ENCODE measurements around the gene NR4A3.
"Not testable (repeated sequence)": the region's sequence is repeated elsewhere in the genome, so short reads cannot be mapped to it uniquely, and the experiment has no call there.

Gene NR4A3

DNA sequence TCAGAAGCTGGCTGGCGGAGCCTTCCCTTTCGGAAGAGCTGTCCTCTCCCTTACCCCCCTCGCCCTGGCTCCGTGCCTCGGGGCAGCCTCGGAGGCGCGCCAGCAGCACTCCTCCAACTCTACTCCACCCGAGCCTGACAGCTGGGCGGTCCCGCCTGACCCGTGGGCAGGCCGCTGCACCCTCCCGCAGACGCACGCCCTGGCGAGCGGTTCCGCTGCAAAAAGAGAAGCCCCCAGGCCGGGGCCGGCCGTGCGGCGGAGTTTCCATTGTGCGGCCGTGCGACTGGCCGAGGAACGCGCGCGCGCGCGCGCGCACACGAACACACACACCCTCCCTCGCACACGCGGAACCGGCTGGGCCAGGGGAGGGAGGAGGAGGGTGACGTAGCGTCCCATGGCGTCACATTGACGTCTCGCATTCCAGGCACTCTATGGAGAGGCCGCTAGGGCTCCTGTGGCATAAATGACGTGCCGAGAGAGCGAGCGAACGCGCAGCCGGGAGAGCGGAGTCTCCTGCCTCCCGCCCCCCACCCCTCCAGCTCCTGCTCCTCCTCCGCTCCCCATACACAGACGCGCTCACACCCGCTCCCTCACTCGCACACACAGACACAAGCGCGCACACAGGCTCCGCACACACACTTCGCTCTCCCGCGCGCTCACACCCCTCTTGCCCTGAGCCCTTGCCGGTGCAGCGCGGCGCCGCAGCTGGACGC is at the start of gene NR4A3:
TSS of gene NR4A3 (plus strand) at position 490 of the 713 bp plus-strand sequence. CDS start 6,158 bp downstream, outside the sequence.
- peak; percentile 59 to 72 for DNase-seq (ENCODE audit: low read depth in 1 of 2, low spot score in 1 of 2)

DNA sequence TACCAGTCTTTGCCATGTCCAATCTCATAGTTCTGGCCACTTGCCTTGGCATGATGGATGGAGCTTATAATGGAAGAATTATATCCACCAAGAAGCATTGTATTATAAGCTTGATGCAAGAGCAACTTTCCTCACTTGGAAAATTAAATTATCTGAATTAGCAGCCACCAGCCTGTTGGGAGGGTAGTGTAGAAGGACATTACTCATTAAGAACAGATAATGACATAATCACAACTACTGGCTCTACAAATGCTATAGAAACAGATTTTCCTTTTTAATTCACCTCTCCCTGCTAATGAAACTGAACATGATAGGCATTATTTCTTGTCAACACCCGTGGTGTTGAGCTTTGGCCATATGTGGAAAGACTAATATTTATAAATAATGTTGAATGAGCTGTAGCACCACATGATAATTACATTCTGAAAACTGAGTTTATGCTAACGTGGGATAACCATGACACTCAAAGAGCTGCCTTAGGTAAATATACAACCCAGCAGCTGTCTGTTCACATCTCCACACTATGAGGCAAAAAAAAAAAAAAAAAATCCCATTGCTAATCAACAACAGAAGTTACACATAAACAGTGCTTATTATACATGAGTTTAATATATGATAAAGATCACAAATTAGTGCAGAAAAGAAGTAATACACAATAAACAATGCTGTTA is 48.1 kb upstream of the NR4A3 start:
- no peak for DNase-seq (ENCODE audit: low read depth in 1 of 2, low spot score in 1 of 2)

DNA sequence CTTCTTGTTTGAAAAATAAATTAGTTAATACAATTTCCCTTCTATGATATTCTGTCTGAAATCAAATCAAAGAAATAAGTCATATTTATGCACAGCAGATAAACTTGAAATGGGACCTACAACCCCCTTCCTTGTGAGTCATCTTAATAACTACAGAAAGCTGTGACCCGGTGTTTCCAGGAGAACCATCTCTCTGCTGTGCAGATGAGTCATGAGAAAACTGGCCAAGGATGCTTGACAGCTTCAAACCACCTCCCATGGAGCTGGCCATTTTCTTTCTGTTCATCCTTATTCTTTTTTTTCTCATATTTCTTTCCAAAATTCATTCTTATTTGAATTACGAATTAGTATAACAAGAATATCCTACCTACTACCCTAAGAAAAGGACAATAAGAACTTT is 43.4 kb upstream of the NR4A3 start:
- no peak for DNase-seq (ENCODE audit: low read depth in 1 of 2, low spot score in 1 of 2)

DNA sequence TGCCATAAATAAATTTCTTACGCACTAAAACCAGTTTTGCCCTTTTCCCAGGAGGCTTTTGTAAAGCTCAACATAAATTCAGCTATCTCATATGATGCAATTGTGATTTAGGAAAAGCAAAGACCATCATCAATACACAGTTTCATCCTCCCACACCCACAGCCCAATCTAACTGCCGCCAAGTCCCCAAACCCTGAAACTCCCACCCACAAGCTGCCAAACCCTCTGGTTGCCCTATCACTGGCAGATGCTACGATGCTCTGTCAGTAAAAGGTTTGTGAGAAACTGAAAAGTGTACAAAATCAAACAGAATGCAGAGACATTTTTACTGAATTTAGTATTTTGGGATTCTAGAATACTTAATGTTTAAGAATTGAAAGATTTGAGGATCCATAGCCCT is 42.8 kb upstream of the NR4A3 start:
- DNase-seq (ENCODE audit: low read depth in 1 of 2, low spot score in 1 of 2): no peak

DNA sequence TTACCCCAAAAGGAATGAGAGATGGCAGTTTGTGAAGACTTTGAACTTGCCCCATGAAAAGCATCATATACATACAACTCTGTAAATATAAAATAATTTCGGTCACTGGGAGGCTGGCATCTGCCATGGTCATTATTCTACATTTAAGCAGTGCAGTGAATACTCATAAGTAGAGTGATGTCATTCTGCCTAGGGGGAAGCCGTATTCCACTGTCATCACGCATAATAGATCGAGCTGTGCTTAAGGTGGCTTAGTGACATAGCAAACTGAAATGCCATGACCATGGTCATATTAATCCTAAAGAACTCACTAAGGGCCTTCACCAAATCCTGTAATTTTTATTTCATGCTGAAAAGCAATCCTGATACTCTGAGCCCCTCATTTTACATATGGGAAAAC is 42.4 kb upstream of the NR4A3 start:
- no peak for DNase-seq (ENCODE audit: low read depth in 1 of 2, low spot score in 1 of 2)

DNA sequence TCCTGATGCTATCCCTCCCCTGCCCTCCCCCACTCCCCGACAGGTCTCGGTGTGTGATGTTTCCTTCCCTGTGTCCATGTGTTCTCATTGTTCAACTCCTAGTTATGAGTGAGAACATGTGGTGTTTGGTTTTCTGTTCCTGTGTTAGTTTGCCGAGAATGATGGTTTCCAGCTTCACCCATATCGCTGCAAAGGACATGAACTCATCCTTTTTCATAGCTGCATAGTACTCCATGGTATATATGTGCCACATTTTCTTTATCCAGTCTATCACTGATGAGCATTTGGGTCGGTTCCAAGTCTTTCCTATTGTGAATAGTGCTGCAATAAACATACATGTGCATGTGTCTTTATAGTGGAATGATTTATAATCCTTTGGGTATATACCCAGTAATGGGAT is 39.3 kb upstream of the NR4A3 start:
- not testable (repeated sequence) for DNase-seq (ENCODE audit: low read depth in 1 of 2, low spot score in 1 of 2)

DNA sequence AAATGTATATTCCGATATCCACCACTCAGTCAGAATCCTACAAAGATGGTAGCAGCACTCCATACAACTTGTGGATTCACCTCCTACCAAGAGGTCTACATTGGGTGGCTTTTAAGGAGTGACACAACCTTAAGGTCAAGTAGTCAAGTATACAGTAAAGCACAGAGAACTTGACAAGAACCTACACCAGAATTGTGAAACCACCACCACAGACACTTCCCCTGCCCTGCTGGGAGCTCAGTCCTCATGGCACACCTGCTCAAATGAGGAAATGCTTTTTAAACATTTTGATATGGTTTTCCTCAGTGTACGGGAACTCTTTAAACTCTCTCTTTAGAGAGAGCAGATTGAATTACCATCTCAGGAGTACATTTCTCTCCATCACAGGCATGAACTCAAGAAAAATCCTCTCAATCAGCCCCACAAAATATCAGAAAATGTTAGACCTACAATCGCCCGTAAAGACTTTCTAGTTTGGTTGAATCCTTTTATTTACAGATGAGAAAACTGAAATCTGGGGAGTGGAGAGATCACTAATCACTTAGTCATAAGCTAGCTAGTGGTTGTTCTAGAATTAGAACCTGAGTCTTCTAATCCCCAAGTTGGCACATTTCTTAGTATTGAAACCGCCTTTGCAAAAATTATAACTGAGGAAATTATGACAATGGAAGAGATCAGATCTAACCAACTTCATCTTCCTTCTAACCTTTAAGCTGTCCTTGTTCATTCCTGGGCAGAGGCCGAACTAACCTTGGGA is 38.5 kb upstream of the NR4A3 start:
- DNase-seq (ENCODE audit: low read depth in 1 of 2, low spot score in 1 of 2): no peak

DNA sequence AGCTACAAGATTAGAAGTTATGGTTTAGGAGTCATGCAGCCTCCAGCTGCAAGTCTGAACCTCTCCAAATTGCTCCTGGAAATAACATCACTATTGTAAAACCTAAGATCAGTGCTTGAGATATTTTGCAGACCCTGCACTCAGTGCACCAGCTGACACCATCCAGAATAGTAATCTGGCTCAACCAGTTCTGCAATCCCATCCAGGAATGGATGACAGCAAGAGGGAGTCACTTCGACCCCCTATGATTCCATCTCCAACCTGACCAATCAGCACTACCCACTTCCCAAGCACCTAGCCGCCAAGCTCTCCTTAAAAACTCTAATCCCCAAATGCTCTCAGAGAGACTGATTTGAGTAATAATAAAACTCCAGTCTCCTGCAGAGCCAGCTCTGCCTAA is 37.9 kb upstream of the NR4A3 start:
- DNase-seq (ENCODE audit: low read depth in 1 of 2, low spot score in 1 of 2): no peak

DNA sequence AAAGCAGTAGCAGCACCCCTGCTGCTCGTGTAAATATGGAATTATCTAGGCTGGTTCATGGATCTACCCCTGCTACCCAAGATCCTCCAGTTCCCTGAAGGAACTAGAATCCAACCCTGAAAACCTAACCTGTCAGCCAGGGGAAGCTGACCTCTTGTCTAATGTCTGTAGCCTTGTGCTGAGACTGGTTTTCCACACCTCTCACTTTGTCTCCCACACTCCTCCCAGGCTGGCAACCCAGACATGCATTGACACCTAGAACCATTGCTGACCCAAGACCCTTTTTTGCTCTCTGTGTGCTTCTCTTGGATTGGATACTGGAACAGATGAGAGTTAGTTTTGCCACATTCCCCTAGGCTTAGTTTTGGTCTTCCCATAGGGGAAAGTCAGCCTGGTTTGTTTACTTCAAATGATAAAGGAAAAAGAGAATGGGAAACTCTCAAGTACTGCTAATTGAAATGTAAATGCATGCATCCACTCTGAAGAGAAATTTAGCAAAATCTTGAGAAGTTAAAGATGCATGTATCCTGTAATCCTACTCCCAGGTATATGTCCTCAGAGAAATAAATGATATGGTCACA is 36.6 kb upstream of the NR4A3 start:
- no peak for DNase-seq (ENCODE audit: low read depth in 1 of 2, low spot score in 1 of 2)

DNA sequence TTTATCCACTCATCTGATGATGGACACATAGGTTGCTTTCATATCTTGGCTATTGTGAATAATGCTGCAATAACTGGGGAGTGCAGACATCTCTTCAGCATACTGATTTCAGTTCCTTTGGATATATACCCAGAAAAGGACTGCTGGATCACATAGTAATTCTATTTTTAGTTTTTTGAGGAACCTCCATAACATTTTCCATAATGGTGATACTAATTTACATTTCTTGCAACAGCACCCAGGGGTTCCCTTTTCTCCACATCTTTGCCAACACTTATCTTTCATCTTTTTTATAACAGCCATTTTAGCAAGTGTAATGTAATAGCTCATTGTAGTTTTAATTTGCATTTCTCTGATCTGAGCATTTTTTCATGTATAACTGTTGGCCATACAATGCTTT is 34.1 kb upstream of the NR4A3 start:
- no peak for DNase-seq (ENCODE audit: low read depth in 1 of 2, low spot score in 1 of 2)

DNA sequence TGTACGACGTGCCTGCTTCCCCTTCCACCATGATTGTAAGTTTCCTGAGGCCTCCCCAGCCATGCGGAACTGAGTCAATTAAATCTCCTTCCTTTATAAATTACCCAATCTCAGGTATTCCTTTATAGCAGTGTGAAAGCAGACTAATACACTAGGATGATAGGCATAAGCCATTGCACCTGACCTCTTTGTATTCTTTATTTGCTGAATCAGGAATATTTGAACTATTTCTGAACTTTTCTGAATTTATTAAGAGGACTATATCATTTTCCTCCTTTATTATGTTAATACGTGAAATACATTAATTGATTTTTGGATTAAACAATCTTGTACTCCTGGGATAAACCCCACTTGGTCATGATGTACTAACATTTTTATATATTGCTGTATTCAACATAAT is 28.2 kb upstream of the NR4A3 start:
- no peak for DNase-seq (ENCODE audit: low read depth in 1 of 2, low spot score in 1 of 2)

DNA sequence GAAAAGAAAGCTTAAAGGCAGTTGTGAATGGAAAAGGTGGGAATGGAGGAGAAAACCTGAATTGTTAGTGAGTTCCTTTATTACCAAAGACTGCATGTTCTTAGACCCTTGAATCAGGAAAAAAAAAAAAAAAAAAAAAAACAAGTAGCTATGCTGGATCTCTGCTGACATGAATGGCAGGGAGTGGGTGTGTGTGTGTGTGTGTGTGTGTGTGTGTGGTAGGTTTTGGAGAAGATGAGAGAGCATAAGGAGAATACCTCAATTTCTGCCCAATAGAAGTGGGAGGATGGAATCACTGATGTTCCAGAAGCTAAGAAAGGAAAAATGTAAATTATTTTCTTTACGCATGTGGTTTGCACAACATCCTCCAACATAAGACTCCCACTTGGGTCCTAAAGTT is 25.5 kb upstream of the NR4A3 start:
- DNase-seq (ENCODE audit: low read depth in 1 of 2, low spot score in 1 of 2): no peak

DNA sequence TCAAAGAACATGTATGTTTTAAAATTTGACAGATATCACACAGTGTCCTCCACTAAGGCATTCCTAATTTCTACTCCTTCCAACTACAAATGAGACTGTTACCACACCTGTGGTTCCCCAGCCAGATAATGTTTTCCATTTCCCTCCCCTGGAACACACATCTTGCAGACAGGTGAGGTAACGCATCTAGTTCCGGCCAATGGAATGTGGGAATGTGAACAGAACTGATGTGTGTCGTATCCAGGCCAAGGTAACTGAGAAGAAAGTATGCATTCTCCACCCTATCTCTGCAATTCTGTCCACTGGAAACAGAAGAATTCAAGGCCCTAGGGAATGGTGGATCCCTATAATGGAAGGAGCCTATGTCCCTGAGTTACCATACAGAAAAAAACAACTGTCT is 19.9 kb upstream of the NR4A3 start:
- DNase-seq (ENCODE audit: low read depth in 1 of 2, low spot score in 1 of 2): no peak

DNA sequence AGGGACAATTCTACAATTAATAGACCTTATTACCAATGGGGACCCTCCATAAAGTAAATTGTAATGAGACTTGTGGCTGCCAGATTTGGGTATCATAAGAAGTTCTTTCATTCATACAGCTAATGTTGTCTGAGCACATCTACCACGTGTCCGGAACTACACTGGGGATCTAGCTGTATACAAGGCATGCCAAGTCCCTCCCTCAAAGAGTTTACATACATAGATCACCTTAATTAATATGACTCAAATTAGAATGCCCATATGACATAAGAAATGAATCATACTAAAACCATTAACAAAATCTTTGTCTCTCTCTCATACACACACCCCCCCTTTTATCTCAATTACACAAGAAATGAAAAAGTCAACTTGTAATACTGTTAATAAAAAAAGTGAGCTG is 18.0 kb upstream of the NR4A3 start:
- no peak for DNase-seq (ENCODE audit: low read depth in 1 of 2, low spot score in 1 of 2)

DNA sequence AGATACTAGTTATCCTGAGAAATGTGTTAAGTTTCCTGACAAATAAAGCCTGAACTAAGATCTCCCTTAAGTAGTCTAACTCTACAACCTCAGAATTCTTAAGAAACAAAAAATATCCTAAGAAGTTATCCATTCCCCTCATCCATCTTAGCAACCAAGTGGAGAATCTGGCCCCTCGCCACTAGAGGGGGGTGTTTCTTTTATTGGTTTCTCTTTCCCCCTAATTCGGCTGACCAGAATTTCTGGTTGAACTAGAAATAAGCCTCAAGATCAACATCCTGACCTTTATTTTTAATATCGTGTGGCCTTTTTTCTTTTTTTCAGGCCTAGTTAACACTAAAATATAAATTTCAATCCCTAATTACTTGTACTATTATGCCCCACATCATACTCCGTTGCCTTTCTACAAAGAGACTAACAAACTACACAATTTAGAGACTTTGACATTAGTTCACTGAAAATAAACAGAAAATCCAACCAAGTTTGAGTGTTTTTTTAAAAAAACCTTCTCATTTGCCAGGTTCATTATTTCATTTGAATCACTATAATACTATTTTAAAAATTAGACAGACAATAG is 14.3 kb upstream of the NR4A3 start:
- peak in 1 of 2 donors; percentile 33 for DNase-seq (ENCODE audit: low read depth in 1 of 2, low spot score in 1 of 2)

DNA sequence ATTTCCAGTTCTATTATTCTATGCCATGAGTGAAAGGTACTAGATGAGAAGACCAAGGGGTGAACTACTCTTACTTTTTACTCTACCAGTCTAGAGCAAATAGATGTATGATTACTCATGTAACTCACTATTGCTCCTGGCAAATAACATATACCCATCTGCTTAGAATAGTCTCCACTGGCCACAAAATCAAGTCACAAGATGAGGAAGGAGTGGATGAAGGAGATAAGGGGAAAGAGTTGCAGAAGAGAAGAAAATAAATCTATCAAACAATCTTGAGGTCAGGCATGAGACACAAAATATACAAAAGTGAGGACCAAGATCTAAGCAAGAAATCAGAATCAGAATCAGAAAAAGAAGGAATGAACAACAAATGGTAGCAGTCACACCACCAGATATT is 13.7 kb upstream of the NR4A3 start:
- no peak for DNase-seq (ENCODE audit: low read depth in 1 of 2, low spot score in 1 of 2)

DNA sequence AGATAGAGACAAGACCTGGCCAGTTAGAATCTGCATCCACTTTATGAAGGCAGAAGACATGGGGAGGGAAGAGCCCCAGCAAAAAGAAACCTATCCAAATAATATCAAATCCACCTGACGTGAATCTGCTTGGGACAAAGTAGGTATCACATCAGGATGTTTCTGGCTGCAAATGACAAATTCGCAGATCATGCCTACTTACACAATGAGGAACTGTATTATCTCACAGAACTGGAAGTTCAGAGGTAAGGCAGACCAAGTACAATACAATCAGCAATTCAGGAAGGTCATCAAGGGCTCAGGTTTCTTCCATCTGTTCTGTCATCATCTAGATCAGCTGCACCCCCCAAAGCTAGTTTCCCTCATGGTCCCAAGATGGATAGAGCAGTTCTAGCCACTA is 13.2 kb upstream of the NR4A3 start:
- DNase-seq (ENCODE audit: low read depth in 1 of 2, low spot score in 1 of 2): no peak

DNA sequence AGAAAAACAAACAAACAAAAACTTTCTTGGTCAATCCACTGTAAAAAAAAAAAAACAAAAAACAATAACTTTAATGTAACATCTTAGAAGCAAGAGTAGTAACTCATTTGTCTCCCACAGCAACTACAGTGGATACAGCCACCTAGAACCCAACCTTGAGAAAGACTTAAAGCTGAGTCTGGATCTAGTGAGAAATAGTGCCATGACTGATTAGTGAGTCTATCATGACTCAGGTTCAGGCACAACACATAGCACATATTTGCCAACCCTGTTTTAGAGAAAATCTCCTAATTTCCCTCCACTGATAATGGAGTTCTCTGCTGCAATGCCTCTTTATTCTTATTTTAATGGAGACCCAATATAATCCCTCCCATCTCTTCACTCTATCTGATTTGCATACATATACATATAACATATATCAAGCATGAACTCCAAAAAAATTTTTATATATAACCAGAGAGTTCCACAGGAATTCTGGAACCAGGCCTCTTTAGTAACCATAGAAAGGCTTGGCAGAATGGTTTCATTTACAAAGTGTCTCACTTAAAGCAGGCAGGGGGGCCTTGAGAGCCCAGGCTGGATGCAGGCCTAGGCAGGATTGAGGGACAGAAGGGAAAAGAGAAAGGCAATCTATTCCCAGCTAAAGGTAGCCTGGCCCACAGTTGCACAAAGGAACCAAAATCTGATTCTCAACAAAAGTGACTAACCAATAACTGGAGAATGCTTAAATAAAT is 11.9 kb upstream of the NR4A3 start:
- no peak for DNase-seq (ENCODE audit: low read depth in 1 of 2, low spot score in 1 of 2)

DNA sequence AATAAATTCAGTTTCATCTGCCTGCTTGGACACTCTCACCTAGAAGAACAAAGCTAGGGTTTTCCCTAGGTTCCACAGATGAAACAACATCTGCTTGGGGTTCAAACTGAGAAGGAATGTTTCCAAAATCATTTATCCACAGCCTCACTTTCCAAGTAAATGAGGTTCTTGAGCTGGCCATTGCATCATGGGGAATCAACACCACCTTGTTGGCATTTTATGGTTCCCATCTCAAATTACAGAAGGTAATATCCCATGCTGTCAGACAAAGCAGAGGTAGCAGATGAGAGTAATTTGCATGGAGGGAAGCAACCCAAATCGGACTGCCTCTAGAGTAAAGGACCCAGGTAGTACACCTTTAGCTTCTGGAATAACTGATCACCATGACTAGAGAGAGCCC is 10.5 kb upstream of the NR4A3 start:
- no peak for DNase-seq (ENCODE audit: low read depth in 1 of 2, low spot score in 1 of 2)

DNA sequence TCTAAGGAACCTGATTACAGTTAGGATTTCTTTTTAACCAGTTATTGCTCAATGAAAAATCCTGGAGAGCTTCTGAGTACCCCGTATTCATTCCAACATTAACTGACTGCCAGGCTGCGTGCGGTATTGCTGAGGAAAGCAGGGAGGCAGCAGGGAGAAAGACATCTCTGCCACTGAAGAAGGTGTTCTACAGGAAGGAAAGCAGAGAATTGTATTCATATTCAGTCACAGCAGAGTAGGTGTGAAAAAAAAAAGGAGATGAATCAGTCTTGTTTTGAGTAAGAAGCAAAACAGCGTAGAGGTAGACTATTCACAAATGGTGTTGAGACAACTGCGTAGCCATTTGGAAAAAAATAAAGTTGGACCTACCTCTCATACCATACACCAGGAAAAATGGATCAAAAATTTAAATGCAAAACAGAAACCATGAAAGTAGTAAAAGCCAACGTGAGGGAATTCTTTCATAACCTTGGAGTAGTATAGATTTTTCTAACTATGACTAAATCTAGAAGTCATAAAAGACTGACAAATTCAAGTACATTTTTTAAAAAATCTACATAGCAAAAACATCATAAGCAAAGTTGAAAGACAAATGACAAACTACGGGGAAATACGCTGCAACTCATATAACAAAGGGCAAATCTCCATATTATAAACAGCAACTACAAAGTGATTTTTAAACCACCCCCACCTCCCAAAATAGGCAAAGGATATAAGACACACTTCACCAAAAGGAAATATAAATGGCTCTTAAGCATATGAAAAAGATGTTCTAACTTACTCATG is 9.9 kb upstream of the NR4A3 start:
- no peak for DNase-seq (ENCODE audit: low read depth in 1 of 2, low spot score in 1 of 2)

Measured in stimulated activated CD4-positive, alpha-beta T cell treated with anti-CD3 and anti-CD28 coated beads, Interleukin-15, amount 100 ng/mL, for 1 hour (primary cell).